ENCODE results near the gene TBL1X. TPM values are rescaled to one million over a fixed set of nuclear protein-coding genes. Genes with fewer than 3 reads are reported as not detected.

TBL1X gene
- total and polyA plus RNA-seq, 7 donors: 6.5 to 25.8 (median 16.1) TPM

DNA sequence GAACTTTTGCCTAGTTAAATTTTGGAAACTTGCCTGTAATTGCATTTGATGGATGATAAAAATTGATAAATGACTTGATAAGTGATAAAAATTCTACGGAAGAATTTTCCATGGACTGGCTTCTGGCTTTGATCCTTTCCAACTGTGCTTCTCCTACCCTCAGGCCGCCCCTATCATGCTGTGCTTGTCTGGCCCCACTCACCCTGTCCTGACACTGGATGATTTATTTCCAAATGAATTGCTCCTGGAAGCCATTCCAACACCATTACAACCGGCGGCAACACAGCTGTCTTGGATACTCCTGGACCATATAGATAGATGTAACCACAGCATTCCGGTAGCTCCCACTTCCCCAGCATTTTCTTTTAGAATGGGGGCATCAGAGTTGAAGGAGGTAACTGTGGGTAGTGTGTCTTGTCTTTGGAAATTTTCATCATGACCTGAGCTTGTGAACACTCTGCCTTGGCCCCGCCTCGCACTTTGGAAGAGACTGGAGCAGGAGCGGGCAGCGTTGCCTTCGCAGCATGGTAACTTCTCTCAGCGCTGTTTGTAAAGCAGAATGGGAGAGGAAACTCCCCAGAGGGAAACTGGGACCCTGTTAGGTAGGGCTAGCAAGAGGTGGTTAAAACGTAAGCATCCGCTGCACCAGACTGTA, 77.4 kb downstream of the TBL1X start:
- no peaks in the 10 kb centered on the region for H3K27me3 ChIP-seq
- TF ChIP-seq EP300 (IDR thresholded peaks at IDR 0.05) (no peak), POLR2AphosphoS5 (IDR thresholded peaks at IDR 0.05) (no peak), POLR2A (IDR thresholded peaks at IDR 0.05) (no peak), CTCF (IDR thresholded peaks at IDR 0.05) (no peak)
- no peak for DNase-seq
- H3K36me3 ChIP-seq: no peaks in the 10 kb centered on the region
- H3K4me1 ChIP-seq: peaks cover 0 to 11% (median 0%) of the 10 kb centered on the region in 4 donors
- intact Hi-C loops (cut with DNase I): no loop called here
- WGBS, 2 donors: 69 to 83% methylated on average over 13 of the region's 13 CpGs
- no peaks in the 10 kb centered on the region for H3K9me3 ChIP-seq
- no peak overlapping the region for H3K4me3 ChIP-seq
- H3K27ac ChIP-seq: no peak overlapping the region

- TF ChIP-seq POLR2A (IDR thresholded peaks at IDR 0.05) (no peak), EP300 (IDR thresholded peaks at IDR 0.05) (no peak), POLR2AphosphoS5 (IDR thresholded peaks at IDR 0.05) (no peak)
- Histone ChIP-seq H3K9me3 (no peaks in the 10 kb centered on the region), H3K36me3 (no peaks in the 10 kb centered on the region), H3K4me3 (no peak overlapping the region), H3K4me1 (peaks cover 0 to 11% (median 0%) of the 10 kb centered on the region in 4 donors), H3K27ac (no peak overlapping the region), H3K27me3 (no peaks in the 10 kb centered on the region)
- intact Hi-C loops (cut with DNase I): no loop called here
- no peak for DNase-seq
- WGBS, 2 donors: 86 to 89% methylated on average over 12 of the region's 12 CpGs
Measured at GRCh38 chrX:9542761-9543111, 77.9 kb downstream of the TBL1X start.

DNA sequence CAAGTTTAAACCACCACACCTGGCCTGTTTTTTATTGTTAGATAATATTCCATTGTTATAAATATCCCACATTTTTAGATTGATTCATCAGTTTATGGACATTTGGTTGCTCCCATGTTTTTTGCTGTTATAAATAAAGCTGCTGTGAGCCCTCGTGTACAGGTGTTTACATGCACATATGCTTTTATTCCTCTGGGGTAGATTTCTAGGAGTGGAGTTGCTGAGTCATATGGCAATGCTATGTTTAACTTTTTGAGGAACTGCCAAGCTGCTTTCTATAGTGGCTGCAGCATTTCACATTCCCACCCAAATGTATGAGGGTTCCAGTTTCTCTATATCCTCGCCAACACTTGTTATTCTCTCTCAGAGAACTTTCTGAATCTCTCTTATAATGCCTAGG, 90.5 kb downstream of the TBL1X start:
- WGBS, 2 donors: 69 to 76% methylated on average over 2 of the region's 2 CpGs
- TF ChIP-seq POLR2A (IDR thresholded peaks at IDR 0.05): no peak
- TF ChIP-seq CTCF (IDR thresholded peaks at IDR 0.05): no peak
- TF ChIP-seq EP300 (IDR thresholded peaks at IDR 0.05): no peak
- no peak for TF ChIP-seq POLR2AphosphoS5 (IDR thresholded peaks at IDR 0.05)
- Histone ChIP-seq H3K9me3 (no peaks in the 10 kb centered on the region), H3K27me3 (no peaks in the 10 kb centered on the region), H3K4me1 (peaks cover 0 to 13% (median 5%) of the 10 kb centered on the region in 4 donors), H3K36me3 (no peaks in the 10 kb centered on the region), H3K27ac (no peak overlapping the region), H3K4me3 (no peak overlapping the region)
- intact Hi-C loops (cut with DNase I): no loop called here
- no peak for DNase-seq

DNA sequence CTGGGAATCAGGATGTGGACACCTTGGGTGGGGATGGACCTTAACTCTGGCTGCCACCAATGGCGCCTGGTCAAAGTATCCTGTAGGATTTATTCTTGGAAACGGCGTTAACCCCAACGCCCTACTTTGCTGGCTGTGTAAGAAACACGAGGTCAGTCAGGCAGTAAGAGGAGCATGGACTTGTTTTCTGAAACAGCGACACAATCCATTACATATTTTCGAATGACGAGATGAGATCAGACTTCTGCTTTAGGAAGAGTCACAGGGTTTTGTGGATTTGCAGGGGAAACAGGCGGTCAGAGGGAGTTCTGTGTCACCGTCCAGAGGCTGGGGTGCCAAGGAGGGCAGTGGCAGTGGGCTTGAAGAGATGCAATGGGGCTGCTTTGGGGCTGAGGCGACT, 92.2 kb downstream of the TBL1X start:
- no peak overlapping the region for H3K4me3 ChIP-seq
- TF ChIP-seq POLR2AphosphoS5 (IDR thresholded peaks at IDR 0.05) (no peak), EP300 (IDR thresholded peaks at IDR 0.05) (no peak), CTCF (IDR thresholded peaks at IDR 0.05) (no peak), POLR2A (IDR thresholded peaks at IDR 0.05) (no peak)
- peaks cover 0 to 13% (median 5%) of the 10 kb centered on the region in 4 donors for H3K4me1 ChIP-seq
- intact Hi-C loops (cut with DNase I): no loop called here
- H3K36me3 ChIP-seq: no peaks in the 10 kb centered on the region
- no peaks in the 10 kb centered on the region for H3K9me3 ChIP-seq
- no peak for DNase-seq
- 83% methylated on average over 11 of the region's 11 CpGs for WGBS, 2 donors
- no peaks in the 10 kb centered on the region for H3K27me3 ChIP-seq
- H3K27ac ChIP-seq: no peak overlapping the region

- Histone ChIP-seq H3K27me3 (no peaks in the 10 kb centered on the region), H3K4me3 (no peak overlapping the region), H3K27ac (no peak overlapping the region), H3K9me3 (no peaks in the 10 kb centered on the region), H3K36me3 (no peaks in the 10 kb centered on the region), H3K4me1 (peaks cover 0 to 13% (median 5%) of the 10 kb centered on the region in 4 donors)
- no peak for DNase-seq
- TF ChIP-seq CTCF (IDR thresholded peaks at IDR 0.05) (no peak), POLR2AphosphoS5 (IDR thresholded peaks at IDR 0.05) (no peak), POLR2A (IDR thresholded peaks at IDR 0.05) (no peak), EP300 (IDR thresholded peaks at IDR 0.05) (no peak)
- WGBS, 2 donors: 85 to 91% methylated on average over 5 of the region's 5 CpGs
- intact Hi-C loops (cut with DNase I): no loop called here
Measured at GRCh38 chrX:9557521-9557920, 92.7 kb downstream of the TBL1X start.
